MCF 10A (cell line): ENCODE measurements around the gene TAF1D. TPM values are rescaled to one million over a fixed set of nuclear protein-coding genes. Genes with fewer than 3 reads are reported as not detected.

Experiments
- BruUV-seq: library from RNA; stranded (reverse); fragments of 400-500 nt; replicated peaks from 2 replicates; lab custom pipeline; 2021; lab: Mats Ljungman, UMichigan
- CTCF ChIA-PET: fragments of 300-600 bp; sonication (Branson Sonifier 250); formaldehyde crosslinking; extraction: SDS; loops from one replicate; lab custom pipeline; 2021; ENCODE audit warnings: antibody characterized with exemption, inconsistent platforms; lab: Yijun Ruan, JAX
- POLR2A ChIA-PET: fragments of 300-600, 350-650 bp; sonication (Branson Sonifier 250); formaldehyde crosslinking; extraction: SDS; loops from one replicate; lab custom pipeline; 2020; ENCODE audit warnings: antibody characterized with exemption, inconsistent platforms; lab: Yijun Ruan, JAX
- DNase-seq: peaks from one replicate; pipeline ENCODE4 v3.0.0-alpha.2; 2018; ENCODE audit not compliant: unreplicated experiment
- H3K27ac Mint-ChIP-seq: one replicate; pipeline ENCODE4 v1.8.0; 2022; ENCODE audit warnings: mild to moderate bottlenecking, low read depth, mixed read lengths; ENCODE audit not compliant: unreplicated experiment
- H3K27me3 Mint-ChIP-seq: one replicate; pipeline ENCODE4 v1.8.0; 2022; ENCODE audit warnings: mixed read lengths; ENCODE audit not compliant: insufficient read depth, unreplicated experiment
- H3K36me3 Mint-ChIP-seq: one replicate; pipeline ENCODE4 v1.8.0; 2022; ENCODE audit warnings: mild to moderate bottlenecking, moderate library complexity, mixed read lengths; ENCODE audit not compliant: insufficient read depth, unreplicated experiment
- H3K4me1 Mint-ChIP-seq: one replicate; pipeline ENCODE4 v1.8.0; 2022; ENCODE audit warnings: mixed read lengths; ENCODE audit not compliant: insufficient read depth, unreplicated experiment
- H3K4me3 Mint-ChIP-seq: one replicate; pipeline ENCODE4 v1.8.0; 2022; ENCODE audit warnings: mild to moderate bottlenecking, moderate library complexity, mixed read lengths; ENCODE audit not compliant: unreplicated experiment
- H3K9me3 Mint-ChIP-seq: one replicate; pipeline ENCODE4 v1.8.0; 2022; ENCODE audit warnings: mixed read lengths; ENCODE audit not compliant: unreplicated experiment
- intact Hi-C: fragments of 100-400 bp; cut with micrococcal nuclease; formaldehyde crosslinking; loops from 2 replicates; pipeline ENCODE4 v1.14.1; 2022
- microRNA-seq: library from miRNA; unstranded; fragments of <30 nt; microRNA quantifications from one replicate; pipeline ENCODE4 v1.2.0, GENCODE V29; 2022
- total RNA-seq: library from RNA; stranded (reverse); gene quantifications from 2 replicates; pipeline ENCODE4 v1.2.3, GENCODE V29; 2022
- TF ChIP-seq, protein P1 (sequence below): fragments of 200-600 bp; IDR thresholded peaks from one replicate; pipeline ENCODE4 v1.8.0; 2022; ENCODE audit warnings: antibody characterized with exemption, mild to moderate bottlenecking; ENCODE audit not compliant: unreplicated experiment

TAF1D gene
- total RNA-seq, 1 experiment from 2014 or later: 212 TPM

DNA sequence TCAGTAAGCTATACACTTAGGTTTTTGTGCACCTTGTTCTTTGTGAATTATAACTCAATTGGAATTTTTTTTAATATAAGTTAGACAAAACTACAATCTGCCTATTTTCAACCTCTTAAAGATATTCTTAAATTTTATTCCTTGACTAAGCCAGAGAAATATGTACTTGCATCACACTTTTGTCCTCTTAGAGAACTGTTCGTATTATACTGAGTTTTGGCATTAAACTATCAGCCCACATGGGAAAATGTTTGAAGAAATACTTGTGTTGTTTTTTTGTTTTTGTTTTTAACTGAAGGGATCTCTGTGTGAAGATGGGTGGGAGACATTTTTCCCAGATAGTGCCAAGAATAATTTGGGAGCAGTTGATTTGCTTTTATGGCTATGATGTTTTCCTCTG is 54.5 kb downstream of the TAF1D start:
- CTCF ChIA-PET: no interaction called here
- POLR2A ChIA-PET: interaction anchor here (0.6 kb wide), 1 partner anchor 9 kb away, joined by 4 read pairs; no protein-coding TSS in a partner anchor
- Mint-ChIP-seq H3K9me3 (no peaks in the 10 kb centered on the region), H3K36me3 (peaks cover 78% of the 10 kb centered on the region), H3K4me1 (peaks cover 10% of the 10 kb centered on the region), H3K27me3 (no peaks in the 10 kb centered on the region), H3K27ac (peak overlapping the region; percentile 95), H3K4me3 (no peak overlapping the region)
- intact Hi-C loops: no loop called here
- no TSS peak for BruUV-seq
- TF ChIP-seq, protein P1, sequence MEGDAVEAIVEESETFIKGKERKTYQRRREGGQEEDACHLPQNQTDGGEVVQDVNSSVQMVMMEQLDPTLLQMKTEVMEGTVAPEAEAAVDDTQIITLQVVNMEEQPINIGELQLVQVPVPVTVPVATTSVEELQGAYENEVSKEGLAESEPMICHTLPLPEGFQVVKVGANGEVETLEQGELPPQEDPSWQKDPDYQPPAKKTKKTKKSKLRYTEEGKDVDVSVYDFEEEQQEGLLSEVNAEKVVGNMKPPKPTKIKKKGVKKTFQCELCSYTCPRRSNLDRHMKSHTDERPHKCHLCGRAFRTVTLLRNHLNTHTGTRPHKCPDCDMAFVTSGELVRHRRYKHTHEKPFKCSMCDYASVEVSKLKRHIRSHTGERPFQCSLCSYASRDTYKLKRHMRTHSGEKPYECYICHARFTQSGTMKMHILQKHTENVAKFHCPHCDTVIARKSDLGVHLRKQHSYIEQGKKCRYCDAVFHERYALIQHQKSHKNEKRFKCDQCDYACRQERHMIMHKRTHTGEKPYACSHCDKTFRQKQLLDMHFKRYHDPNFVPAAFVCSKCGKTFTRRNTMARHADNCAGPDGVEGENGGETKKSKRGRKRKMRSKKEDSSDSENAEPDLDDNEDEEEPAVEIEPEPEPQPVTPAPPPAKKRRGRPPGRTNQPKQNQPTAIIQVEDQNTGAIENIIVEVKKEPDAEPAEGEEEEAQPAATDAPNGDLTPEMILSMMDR: no peak
- peak; percentile 34 for DNase-seq

DNA sequence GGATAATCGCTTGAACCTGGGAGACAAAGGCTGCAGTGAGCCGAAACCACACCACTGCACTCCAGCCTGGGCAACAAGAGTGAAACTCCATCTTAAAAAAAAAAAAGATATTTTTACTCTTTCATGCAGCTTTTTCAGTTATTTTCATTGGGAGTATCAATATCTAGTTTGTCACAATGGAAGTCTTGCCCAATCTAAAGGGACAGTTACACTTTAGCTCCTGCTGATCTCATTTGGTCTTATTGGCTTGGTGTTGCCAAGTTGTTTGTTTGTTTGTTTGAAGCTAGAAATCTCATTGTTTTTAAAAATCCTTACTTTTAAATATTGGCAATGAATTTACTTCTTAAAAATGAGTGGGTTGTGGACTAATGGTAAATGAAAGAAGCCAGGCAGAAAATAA is 55.1 kb downstream of the TAF1D start:
- peaks cover 74% of the 10 kb centered on the region for H3K36me3 Mint-ChIP-seq
- DNase-seq: no peak
- peaks cover 10% of the 10 kb centered on the region for H3K4me1 Mint-ChIP-seq
- TF ChIP-seq, protein P1: no peak
- BruUV-seq: no TSS peak
- H3K27me3 Mint-ChIP-seq: no peaks in the 10 kb centered on the region
- peak overlapping the region; percentile 95 for H3K27ac Mint-ChIP-seq
- ChIA-PET CTCF (no interaction called here), POLR2A (interaction anchor here (0.6 kb wide), 1 partner anchor 9 kb away, joined by 4 read pairs; no protein-coding TSS in a partner anchor)
- no peak overlapping the region for H3K4me3 Mint-ChIP-seq
- intact Hi-C loops: no loop called here
- H3K9me3 Mint-ChIP-seq: no peaks in the 10 kb centered on the region

Small RNA genes within 50 kb of the gene (microRNA-seq; reads per million reads assigned to microRNA genes)
- gene MIR1304: 20.2 reads per million, percentile 58 among the genes with 10 or more reads in this experiment

Other genes with a start within 250 kb of the TAF1D start
- 8.5 and 10.0 TPM in 2 replicates for gene SMCO4, start 198.1 kb downstream of the TAF1D start, total RNA-seq
- gene CEP295, start 79.8 kb downstream of the TAF1D start, total RNA-seq: 9.5 and 11.1 TPM in 2 replicates
- gene C11orf54, start 177 bp upstream of the TAF1D start, total RNA-seq: 13.8 and 23.1 TPM in 2 replicates
- gene MED17, start 42.8 kb upstream of the TAF1D start, total RNA-seq: 42.2 and 43.9 TPM in 2 replicates
- not detected in 2 replicates for gene VSTM5, start 109.1 kb upstream of the TAF1D start, total RNA-seq